Measurements from ENCODE around the gene PRELP.
A peak's percentile ranks its signal among the peaks of the same experiment; 100 is the strongest.

PRELP gene

GRCh38 chr1:203507759-203508158 is 32.2 kb downstream of the PRELP start:
- no peak overlapping the region for H3K4me3 ChIP-seq (replicated peaks in 1 of 2; ENCODE audit: low read depth in 2 of 2, low read length in 2 of 2)
- no peak for TF ChIP-seq CTCF (IDR thresholded peaks at IDR 0.05; ENCODE audit: low read depth, low read length)
- no peak for DNase-seq (ENCODE audit: low read depth in 2 of 2)

GRCh38 chr1:203508463-203509073 is 33.0 kb downstream of the PRELP start:
- no peak for TF ChIP-seq CTCF (IDR thresholded peaks at IDR 0.05; ENCODE audit: low read depth, low read length)
- no peak for DNase-seq (ENCODE audit: low read depth in 2 of 2)
- no peak overlapping the region for H3K4me3 ChIP-seq (replicated peaks in 1 of 2; ENCODE audit: low read depth in 2 of 2, low read length in 2 of 2)

GRCh38 chr1:203509135-203509534 is 33.5 kb downstream of the PRELP start:
- TF ChIP-seq CTCF (IDR thresholded peaks at IDR 0.05; ENCODE audit: low read depth, low read length) = no peak
- H3K4me3 ChIP-seq (replicated peaks in 1 of 2; ENCODE audit: low read depth in 2 of 2, low read length in 2 of 2) = no peak overlapping the region

GRCh38 chr1:203511513-203511912 is 35.9 kb downstream of the PRELP start:
- H3K4me3 ChIP-seq (replicated peaks in 1 of 2; ENCODE audit: low read depth in 2 of 2, low read length in 2 of 2) = no peak overlapping the region
- peak in 1 of 2 donors; percentile 33 for DNase-seq (ENCODE audit: low read depth in 2 of 2)
- no peak for TF ChIP-seq CTCF (IDR thresholded peaks at IDR 0.05; ENCODE audit: low read depth, low read length)

More at GRCh38 chr1:203509135-203509534, 33.5 kb downstream of the PRELP start:
- peak in 1 of 2 donors; percentile 14 for DNase-seq (ENCODE audit: low read depth in 2 of 2)

GRCh38 chr1:203511930-203512329 is 36.3 kb downstream of the PRELP start:
- DNase-seq (ENCODE audit: low read depth in 2 of 2) = no peak
- H3K4me3 ChIP-seq (replicated peaks in 1 of 2; ENCODE audit: low read depth in 2 of 2, low read length in 2 of 2) = no peak overlapping the region
- no peak for TF ChIP-seq CTCF (IDR thresholded peaks at IDR 0.05; ENCODE audit: low read depth, low read length)

GRCh38 chr1:203512517-203512847 is 36.9 kb downstream of the PRELP start:
- DNase-seq (ENCODE audit: low read depth in 2 of 2) = no peak
- H3K4me3 ChIP-seq (replicated peaks in 1 of 2; ENCODE audit: low read depth in 2 of 2, low read length in 2 of 2) = no peak overlapping the region
- no peak for TF ChIP-seq CTCF (IDR thresholded peaks at IDR 0.05; ENCODE audit: low read depth, low read length)

Data from cardiac fibroblast (primary cell).